ENCODE results near the gene PCYOX1L.

Gene PCYOX1L

DNA sequence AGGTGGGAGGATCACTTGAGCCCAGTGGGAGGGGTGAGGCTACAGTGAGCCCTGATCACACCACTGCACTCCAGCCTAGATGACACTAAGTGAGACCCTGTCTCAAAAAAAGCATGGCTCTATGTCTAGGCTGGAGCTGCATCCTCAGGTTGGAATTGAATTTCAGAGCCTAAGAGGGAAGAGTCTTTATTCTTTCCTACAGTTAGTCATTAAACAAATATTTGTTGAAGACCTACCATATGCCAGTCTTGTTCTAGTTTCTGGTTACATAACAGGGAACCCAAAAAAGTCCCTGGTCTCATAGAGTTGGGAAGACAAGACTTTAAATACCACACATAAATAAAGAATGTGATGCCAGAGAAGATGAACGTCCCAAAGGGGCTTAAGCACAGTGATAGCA, 19.5 kb upstream of the PCYOX1L start:
- DNase-seq = no peak

DNA sequence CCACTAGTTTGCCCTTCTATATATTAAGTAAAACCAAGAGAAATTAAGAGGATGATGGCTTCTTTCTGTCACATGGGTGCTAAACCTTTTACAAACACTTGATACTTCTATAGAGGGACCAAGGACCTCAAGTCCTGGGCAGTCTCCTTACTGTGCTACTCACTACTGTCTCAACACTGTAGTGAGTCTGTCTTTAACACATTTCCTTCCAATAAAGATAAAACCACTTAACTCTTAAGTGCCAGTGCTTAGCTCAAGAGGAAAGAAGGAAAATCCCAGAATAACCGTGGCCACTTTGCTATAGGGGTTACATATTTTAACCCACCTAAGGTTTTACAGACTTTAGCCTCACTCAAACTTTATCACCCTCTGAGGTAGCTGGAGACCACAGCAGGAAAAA, 16.9 kb upstream of the PCYOX1L start:
- DNase-seq = no peak

DNA sequence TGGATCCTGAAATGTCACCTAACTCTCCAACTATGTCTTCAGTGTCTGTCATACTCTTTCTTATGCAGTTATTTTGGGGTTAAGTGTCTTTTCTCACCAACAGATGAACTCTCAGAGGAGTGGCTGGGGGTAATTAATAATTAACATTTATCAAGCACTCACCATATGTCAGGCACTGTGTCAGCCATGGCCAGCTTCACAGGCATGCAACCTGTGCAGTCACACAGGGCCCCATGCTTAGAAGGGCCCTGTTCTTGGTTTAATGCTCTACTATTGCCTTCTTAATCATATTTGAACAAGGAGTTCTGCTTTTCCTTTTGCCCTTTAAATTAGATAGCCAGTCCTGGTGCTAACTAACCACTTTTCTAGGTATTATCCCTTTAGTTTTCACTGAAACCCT, 16.0 kb upstream of the PCYOX1L start:
- no peak for DNase-seq

DNA sequence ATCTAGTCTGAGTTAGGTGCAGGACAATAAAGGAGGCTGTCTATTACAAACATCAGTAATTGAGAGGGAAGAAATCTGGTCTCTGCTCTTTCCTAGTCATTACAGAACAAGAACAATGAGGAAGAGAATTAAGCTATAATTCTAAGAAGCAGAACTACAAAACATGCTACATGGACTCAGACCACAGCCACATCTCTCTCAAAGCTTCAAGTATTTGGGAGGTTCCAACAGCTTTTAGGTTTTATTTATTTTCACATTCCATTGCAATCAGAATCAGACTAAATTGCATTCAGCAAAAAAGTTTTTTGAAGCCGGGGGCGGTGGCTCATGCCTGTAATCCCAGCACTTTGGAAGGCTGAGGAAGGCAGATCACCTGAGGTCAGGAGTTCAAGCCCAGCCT, 13.7 kb upstream of the PCYOX1L start:
- no peak for DNase-seq

DNA sequence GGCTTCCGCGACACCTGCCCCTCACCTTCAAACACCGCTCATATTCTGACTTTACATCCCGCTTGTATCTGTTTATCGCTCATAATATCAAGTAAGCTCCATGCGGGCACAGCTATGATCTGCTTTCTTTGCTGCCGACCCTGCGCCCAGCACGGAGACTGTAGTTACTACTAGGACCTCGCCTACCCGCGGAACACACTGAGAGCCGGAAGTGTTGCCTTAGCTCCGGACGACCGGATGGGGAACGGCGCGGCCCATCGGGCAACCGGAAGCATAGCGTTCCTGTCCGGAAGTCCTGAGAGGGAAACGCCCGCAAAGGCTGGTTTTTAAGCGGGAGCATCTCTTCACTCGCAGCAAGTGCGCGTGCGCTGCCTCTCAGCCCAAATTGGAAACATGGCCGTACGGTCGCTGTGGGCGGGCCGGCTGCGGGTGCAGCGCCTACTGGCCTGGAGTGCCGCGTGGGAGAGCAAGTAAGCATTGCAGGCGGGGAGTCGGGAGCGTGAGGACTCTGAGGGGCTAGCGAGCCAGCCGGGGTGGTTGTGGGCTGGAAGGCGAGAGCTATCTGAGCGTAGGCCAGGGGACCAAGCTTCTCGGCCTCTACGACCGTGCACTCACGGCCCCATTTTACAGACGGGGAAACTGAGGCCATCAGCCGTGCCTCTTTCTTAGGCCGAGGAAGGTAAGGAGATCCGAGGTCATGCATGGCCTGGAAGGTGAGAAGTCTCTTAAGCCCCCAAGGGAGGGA, 12.5 kb upstream of the PCYOX1L start, which contains the start of gene GRPEL2:
Gene GRPEL2 (plus strand): TSS at position 353 of the 745 bp plus-strand sequence. CDS start 41 bp downstream, at position 394.
- DNase-seq = peak; percentile 70

DNA sequence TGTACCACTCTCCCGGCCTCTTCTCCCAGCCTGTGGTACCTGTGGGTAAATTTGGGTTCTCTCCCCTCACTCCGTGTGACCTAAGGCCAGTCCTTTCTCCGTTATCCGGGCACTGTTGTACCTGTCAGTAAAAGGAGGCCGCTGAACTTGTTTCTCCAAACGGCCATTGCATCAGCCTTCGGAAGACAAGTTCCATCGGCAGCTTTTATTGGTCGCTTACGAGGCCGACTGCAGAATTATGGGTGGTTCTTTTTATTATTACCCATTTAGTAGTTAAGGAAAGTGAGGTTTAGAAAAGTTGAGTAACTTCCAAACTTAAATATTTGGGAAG, 12.0 kb upstream of the PCYOX1L start:
- no peak for DNase-seq

DNA sequence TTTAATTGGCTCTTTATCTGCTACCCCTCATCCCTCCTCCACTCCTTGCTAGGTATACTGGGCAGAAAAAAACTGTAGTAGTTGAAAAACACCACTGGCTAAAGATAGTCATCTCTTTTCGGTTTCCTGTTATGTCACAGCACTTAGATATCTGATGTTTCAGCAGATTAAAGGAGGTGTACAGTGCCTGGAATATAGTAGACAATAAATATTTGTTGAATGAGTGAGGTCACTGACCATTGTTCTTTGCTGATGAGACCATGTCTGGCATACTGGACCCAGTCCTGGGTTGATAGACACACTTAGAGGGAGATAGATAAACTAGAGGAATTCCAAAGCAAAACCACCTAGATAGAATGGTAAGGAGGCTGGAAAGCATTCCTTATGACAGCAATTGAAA, 9.3 kb upstream of the PCYOX1L start:
- DNase-seq = no peak

DNA sequence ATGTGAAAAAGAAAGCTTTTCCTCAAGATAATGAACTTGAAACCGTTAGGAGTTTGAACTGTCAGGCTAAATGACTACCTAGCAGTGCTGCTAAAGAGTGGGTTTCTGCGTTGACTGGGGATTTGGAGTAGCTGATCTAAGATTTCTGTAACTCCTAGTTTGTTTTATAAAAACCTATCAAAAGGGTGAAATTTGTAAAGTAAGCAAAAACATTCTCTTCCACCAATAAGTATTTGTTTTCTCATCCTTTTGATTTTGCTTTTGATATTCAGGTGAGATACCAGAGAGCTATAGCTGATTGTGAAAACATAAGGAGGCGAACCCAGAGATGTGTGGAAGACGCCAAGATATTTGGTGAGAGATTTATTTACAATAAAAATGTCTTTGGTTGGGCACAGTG, 8.5 kb upstream of the PCYOX1L start:
- no peak for DNase-seq

DNA sequence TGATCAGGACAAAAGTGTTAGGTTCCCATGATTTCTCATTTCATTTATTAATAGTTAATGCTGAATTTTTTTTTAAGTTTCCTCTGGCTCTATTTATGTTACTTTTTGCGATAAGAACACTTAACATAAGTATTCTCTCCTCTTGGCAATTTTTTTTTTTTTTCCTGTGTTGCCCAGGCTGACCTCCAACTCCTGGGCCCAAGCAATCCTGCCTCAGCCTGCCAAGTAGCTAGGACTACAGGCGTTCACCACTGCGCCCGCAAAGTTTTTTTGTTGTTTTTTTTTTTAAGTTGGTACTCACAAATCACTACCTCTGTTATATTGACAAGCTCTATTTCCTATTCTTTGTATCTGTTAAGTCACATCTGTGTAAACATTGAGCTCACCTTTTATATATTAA, 5.7 kb upstream of the PCYOX1L start:
- no peak for DNase-seq

DNA sequence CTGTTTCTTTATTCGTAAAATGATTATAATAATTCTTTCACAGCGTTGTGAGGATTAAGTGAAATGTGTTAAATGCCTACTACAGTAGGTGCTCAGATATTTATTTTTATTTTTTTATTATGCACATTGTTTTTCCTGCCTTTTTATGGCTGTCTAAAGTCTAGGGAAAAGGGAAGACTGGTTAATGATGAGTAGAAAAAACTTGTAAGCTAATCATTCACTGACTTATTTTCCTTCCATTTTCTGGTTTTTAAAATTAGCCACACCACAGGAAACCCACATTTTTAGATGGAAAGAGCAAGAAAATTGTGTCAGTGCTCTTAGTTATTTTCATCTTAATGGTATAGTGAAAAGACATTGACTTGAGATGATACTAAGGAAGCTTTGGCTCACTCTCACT, 3.9 kb upstream of the PCYOX1L start:
- DNase-seq = no peak

DNA sequence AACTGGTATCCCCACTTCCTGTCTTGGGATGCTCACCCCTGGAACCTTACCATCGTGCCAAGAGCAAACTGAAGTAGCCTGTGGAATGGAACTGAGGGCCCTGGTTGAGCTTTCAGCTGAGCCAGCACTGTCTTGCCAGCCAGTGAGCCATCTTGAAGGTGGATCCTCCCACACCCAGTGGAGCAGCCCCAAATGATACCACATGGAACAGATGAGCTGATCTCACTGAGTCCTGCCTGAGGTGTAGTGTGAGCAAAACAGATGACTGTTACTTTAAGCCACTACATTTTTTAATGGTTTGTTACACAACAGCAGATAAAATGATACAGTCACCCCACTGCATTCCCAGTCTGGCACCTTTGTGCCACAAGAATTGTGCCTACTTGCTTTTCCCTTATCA, 2.2 kb upstream of the PCYOX1L start:
- no peak for DNase-seq

DNA sequence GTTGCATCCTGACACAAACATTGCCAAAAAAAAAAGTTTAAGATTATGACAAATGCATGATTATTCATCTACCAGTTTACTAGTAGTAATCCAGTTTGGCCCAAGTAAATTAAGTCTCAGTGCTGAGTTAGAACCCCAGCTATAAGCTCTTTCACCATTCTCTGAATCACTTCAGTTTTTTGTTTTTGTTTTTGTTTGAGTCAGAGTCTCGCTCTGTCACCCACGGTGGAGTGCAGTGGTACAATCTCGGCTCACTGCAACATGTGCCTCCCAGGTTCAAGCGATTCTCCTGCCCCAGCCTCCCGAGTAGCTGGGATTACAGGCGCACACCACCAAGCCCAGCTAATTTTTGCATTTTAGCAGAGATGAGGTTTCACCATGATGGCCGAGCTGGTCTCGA, 1.5 kb upstream of the PCYOX1L start:
- DNase-seq = no peak

DNA sequence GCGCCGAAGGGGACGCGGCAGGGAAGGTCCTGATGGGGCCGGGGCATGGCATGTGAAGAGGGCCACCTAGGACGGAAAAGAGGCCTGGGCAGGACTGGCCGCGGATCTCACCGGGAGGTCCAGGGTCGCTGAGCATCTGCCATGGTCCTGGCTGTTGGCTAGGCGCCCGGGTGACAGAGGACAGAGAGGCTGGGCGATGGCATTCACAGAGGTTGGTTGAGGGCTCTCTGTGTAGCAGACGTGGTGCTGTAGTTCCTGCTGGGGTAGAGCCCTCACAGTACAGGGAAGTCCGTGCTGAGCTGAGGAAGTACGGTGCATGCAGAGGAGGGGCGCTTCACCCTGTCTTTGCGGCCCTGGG, 427 bp downstream of the PCYOX1L start:
- peak; percentile 23 for DNase-seq

DNA sequence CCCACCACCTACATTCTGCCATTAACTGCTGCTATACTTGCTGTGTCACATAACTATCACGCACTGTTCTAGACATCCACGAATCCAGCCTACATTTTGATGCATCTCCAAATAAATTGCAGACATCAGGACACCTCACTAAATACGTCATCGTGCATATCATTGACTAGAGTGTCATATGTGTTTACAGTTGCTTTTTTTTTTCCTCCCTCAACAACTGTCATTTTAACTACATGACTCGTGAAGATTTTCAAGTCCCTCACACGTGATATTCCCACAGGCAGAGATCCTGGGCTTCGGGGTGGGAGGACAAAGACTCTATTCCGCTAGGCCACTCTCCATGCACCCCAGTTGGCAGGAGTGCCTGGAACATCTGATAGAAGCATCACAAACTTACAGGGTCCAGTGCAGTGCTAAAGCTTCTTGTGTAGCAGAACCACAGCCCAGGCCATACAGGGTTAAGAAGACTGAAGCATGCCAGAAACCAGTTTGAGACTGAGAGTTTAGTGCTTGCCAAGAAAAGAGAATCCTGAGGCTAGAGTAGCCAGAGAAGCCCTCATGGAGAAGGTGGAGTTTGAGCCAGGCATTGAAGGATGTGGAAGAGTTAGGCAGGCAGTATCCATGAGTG, 1.1 kb downstream of the PCYOX1L start:
- no peak for DNase-seq

DNA sequence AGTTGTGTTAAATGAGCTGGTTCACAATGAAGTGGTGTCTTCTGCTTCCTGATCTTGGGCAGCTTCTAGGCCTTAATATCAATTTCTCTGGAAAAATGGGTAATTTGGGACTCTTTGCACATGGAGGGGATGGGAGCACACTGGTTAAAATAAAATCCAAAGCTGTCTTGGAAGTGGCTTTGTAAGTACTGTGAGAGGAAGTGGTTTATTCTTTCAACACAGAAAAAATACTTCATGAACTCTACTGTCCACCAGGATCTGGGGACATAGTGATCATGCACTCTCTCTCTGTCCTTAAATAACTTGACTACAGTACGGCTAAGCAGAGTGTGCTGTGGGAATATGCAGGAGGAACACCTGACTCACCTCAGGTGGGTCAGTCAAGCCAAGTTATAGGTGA, 2.4 kb downstream of the PCYOX1L start:
- DNase-seq = no peak

DNA sequence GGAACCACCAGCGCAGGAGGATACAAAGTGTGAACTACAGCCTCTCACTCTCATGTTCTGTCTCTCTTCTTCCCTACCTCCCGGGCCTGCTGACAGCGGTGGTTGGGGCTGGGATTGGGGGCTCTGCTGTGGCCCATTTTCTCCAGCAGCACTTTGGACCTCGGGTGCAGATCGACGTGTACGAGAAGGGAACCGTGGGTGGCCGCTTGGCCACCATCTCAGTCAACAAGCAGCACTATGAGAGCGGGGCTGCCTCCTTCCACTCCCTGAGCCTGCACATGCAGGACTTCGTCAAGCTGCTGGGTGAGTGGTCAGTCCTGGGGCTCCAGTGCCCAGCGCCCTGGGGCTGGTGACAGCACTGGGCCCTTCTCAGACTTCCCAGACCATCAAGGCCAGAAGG, 4.7 kb downstream of the PCYOX1L start:
- no peak for DNase-seq

DNA sequence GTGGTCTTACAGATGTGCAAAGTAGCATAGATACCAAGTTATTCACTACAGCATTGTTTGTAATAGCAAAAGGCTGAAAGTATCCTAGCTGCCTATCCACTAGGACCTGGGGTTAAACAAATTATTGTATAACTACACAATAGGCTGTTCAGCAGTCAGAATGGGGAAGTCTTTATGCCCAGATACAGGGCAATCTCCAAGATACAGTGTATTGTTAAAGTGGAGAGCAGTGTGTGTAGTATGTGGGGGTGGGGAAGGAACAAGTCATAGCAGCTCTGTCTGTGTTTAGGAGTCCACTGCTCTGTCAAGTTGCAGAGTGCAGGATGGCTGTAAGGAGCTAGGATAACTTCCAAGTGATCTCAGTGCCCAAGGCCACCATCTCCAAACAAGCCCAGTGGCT, 5.5 kb downstream of the PCYOX1L start:
- no peak for DNase-seq

DNA sequence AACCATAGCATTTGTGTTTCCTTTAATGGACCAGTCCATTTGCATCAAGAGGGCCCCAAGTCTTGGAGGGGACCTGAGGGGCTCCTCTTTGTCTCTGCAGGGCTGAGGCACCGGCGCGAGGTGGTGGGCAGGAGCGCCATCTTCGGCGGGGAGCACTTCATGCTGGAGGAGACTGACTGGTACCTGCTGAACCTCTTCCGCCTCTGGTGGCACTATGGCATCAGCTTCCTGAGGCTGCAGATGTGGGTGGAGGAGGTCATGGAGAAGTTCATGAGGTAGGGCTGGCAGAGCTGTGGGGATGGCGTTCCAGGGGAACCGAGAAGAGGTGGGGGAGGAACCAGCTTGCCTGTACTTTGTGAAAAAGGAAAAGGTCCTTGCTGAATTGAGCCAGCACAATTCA, 6.1 kb downstream of the PCYOX1L start:
- no peak for DNase-seq

DNA sequence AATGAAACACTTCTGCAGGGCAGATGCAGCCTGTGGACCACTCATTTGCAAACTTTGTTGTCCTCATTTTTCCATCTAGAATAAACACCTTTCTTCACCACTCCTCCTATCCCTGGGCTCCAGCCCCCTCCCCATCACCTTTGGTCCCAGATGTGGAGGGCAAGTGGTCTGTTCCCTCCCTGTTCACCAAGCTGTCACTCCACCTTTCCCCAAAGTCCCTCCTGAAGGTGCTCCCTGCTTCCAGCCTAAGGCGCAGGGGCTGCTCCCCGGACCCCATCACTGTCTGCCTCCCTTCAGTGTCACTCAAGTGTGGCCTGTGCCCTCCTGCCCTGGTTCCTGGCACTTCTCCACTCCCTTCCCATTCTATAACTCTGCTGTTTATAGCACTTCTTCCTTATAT, 6.9 kb downstream of the PCYOX1L start:
- no peak for DNase-seq

DNA sequence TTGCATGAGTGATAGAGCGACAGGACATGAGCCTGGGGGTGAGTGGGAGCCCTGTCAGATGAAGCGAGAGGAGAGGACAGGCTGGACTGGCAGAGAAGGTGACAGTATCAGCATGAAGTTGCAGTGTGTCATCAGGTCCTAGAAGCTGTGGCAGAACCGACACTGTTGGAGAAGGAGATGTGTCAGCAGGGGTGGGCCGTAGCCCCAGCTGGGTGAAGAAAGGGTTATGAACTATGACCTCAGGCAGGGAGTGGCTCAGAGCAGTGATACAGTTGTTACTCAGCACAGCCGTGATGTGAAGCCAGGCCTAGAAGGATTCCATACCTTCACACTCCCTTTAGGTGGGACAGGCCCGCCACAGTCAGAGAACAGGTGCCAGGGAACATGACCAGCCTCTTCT, 7.6 kb downstream of the PCYOX1L start:
- DNase-seq = no peak

DNA sequence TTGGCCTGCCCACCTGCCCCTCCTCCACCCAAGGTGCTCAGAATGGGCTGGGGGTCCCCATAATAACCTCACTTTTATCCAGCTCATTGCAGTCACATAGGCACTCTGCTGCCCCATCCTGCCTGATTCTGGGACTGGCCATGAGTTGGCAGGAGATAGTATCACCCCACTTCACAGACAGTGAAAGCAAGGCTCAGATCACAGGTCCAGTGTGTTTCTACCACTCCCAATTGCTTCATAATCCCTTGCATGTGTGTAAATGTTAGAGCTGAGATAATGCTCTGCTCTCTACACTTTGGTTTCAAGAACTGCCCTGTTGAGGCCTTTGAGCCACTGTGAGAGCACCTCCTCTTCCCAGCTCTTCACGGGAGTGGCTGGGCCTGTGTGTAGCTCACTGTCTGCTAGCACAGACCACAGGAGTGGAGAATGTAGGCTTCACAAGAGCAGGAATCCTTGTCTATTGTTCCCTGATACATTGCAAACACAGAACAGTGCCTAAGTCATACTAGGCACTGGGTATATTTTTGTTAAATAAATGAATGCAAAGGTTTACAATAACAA, 8.4 kb downstream of the PCYOX1L start:
- no peak for DNase-seq

DNA sequence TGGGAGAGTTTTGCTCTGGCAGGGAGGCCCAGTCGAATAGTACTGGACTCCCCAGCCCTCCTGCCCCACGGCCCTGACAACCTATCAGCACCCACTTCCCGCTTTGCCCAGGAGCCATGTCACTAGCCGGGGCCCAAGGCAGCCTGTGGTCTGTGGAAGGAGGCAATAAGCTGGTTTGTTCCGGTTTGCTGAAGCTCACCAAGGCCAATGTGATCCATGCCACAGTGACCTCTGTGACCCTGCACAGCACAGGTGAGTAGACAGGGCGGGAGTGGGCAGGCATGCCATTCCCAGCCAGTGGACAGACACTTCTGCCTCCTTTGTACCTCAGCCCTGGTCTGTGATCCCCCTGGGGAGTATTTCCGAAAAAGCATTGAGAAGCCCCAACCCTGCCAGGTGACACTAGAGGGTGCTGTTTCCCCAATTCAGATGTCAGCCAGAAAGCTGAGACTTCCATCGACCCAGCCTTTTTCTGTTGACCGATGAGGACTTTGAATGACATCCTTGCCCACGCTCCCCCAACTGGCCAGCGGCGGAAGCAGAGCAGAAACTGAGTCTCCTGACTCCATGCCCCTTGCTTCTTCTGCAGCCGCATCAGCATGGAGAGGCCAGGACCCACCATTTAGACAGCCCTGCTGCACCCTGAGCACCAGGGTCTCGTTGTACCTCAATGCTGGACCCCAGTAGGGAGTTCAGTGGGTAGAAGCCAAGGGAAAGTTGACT, 9.6 kb downstream of the PCYOX1L start:
- peak; percentile 34 for DNase-seq

DNA sequence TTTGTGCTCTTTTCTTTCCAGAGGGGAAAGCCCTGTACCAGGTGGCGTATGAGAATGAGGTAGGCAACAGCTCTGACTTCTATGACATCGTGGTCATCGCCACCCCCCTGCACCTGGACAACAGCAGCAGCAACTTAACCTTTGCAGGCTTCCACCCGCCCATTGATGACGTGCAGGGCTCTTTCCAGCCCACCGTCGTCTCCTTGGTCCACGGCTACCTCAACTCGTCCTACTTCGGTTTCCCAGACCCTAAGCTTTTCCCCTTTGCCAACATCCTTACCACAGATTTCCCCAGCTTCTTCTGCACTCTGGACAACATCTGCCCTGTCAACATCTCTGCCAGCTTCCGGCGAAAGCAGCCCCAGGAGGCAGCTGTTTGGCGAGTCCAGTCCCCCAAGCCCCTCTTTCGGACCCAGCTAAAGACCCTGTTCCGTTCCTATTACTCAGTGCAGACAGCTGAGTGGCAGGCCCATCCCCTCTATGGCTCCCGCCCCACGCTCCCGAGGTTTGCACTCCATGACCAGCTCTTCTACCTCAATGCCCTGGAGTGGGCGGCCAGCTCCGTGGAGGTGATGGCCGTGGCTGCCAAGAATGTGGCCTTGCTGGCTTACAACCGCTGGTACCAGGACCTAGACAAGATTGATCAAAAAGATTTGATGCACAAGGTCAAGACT, 10.3 kb downstream of the PCYOX1L start:
- no peak for DNase-seq

Measured in T-helper 9 cell (primary cell).